KMS-11 (cell line): ENCODE data around the gene AGPAT1.

Source experiments
- H2AFZ ChIP-seq: fragments of 200-600 bp; sonication (generic); 2 replicates; pipeline ENCODE4 v1.6.1; 2016; ENCODE audit warnings: antibody characterized with exemption, mixed run types, low read depth
- H3K27ac ChIP-seq: fragments of 200-600 bp; sonication (generic); 2 replicates; pipeline ENCODE4 v1.6.1; 2016; ENCODE audit warnings: mild to moderate bottlenecking, mixed run types
- H3K27me3 ChIP-seq: fragments of 200-600 bp; sonication (generic); 2 replicates; pipeline ENCODE4 v1.6.1; 2017; ENCODE audit warnings: mild to moderate bottlenecking, low read depth, mixed run types, moderate library complexity; ENCODE audit not compliant: insufficient read depth
- H3K36me3 ChIP-seq: fragments of 200-600 bp; sonication (generic); 2 replicates; pipeline ENCODE4 v1.6.1; 2017; ENCODE audit warnings: mild to moderate bottlenecking, mixed run types; ENCODE audit not compliant: insufficient read depth
- H3K4me1 ChIP-seq: fragments of 200-600 bp; sonication (generic); 2 replicates; pipeline ENCODE4 v1.6.1; 2016; ENCODE audit warnings: mild to moderate bottlenecking, low read depth, mixed run types; ENCODE audit not compliant: poor library complexity, severe bottlenecking
- H3K4me2 ChIP-seq: fragments of 200-600 bp; sonication (generic); 2 replicates; pipeline ENCODE4 v1.7.0; 2016; ENCODE audit warnings: mild to moderate bottlenecking, mixed run types
- H3K4me3 ChIP-seq: fragments of 200-600 bp; sonication (generic); IDR thresholded peaks from 2 replicates; pipeline ENCODE4 v1.6.1; 2017; ENCODE audit warnings: low read depth, low read length, mixed read lengths; ENCODE audit not compliant: insufficient read depth
- H3K79me2 ChIP-seq: fragments of 200-600 bp; sonication (generic); 2 replicates; pipeline ENCODE4 v1.6.1; 2016; ENCODE audit warnings: low read depth, mixed run types; ENCODE audit not compliant: insufficient read depth
- H3K9ac ChIP-seq: fragments of 200-600 bp; sonication (generic); 2 replicates; pipeline ENCODE4 v1.6.1; 2016; ENCODE audit warnings: mild to moderate bottlenecking, mixed run types
- H4K20me1 ChIP-seq: fragments of 200-600 bp; sonication (generic); 2 replicates; pipeline ENCODE4 v1.6.1; 2016; ENCODE audit warnings: mild to moderate bottlenecking, mixed run types; ENCODE audit not compliant: insufficient read depth
- TF ChIP-seq, protein P1 (sequence below): fragments of 200-600 bp; sonication (generic); conservative IDR thresholded peaks from 2 replicates; pipeline ENCODE4 v1.6.1; 2017; ENCODE audit warnings: low read depth, mild to moderate bottlenecking, antibody characterized with exemption, low read length, moderate library complexity, mixed read lengths

The AGPAT1 gene

DNA sequence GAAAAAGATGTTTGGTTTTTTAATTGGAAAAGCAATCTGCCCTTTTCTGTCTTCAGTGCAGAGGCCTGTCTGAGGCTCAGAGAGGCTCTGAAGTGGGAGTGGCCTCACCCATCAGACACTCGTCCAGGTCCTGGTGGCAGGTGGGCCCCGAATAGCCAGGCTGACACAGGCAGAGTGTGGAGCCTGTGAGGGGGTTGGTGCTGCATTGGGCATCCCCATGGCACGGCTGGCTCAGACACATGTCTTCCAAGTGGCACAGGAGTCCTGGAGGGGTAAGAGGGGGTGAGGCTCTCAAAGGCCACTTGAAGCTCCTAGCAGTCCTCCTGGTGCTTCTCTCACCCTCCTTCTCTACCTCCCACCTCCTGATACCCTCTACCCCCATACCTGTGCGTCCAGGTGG is 44.1 kb upstream of the AGPAT1 start:
- Histone ChIP-seq H3K4me2 (no peak overlapping the region), H4K20me1 (no peaks in the 10 kb centered on the region), H3K4me1 (no peaks in the 10 kb centered on the region), H2AFZ (no peak overlapping the region), H3K79me2 (no peaks in the 10 kb centered on the region), H3K27ac (no peak overlapping the region), H3K9ac (no peak overlapping the region), H3K4me3 (no peak overlapping the region), H3K27me3 (no peaks in the 10 kb centered on the region; the same call in 1 of the 2 replicates), H3K36me3 (no peaks in the 10 kb centered on the region)
- TF ChIP-seq, protein P1, sequence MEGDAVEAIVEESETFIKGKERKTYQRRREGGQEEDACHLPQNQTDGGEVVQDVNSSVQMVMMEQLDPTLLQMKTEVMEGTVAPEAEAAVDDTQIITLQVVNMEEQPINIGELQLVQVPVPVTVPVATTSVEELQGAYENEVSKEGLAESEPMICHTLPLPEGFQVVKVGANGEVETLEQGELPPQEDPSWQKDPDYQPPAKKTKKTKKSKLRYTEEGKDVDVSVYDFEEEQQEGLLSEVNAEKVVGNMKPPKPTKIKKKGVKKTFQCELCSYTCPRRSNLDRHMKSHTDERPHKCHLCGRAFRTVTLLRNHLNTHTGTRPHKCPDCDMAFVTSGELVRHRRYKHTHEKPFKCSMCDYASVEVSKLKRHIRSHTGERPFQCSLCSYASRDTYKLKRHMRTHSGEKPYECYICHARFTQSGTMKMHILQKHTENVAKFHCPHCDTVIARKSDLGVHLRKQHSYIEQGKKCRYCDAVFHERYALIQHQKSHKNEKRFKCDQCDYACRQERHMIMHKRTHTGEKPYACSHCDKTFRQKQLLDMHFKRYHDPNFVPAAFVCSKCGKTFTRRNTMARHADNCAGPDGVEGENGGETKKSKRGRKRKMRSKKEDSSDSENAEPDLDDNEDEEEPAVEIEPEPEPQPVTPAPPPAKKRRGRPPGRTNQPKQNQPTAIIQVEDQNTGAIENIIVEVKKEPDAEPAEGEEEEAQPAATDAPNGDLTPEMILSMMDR = no peak

DNA sequence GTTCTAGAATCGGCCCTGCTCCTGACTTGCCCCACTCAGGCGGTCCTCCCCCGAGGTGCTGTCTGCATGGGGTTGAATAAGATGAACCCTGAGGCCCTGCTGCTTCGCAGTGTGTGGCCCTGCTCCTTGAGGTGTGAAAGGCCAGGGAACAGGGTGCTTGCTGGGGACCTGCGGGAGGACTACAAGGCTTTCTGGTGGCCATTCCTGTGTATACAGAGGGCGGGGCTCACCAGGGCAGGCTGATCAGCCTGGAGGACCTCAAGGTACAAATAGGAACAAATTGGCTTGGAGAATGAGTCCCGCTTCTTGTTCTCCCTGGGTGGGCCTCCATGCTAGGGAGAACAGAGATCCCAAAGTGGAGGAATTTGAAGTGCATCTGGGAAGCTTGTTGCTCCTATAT is 42.3 kb upstream of the AGPAT1 start:
- Histone ChIP-seq H3K27ac (no peak overlapping the region), H4K20me1 (no peaks in the 10 kb centered on the region), H3K9ac (no peak overlapping the region), H2AFZ (no peak overlapping the region), H3K4me2 (no peak overlapping the region), H3K36me3 (no peaks in the 10 kb centered on the region), H3K79me2 (no peaks in the 10 kb centered on the region), H3K4me3 (no peak overlapping the region), H3K4me1 (no peaks in the 10 kb centered on the region), H3K27me3 (no peaks in the 10 kb centered on the region; the same call in 1 of the 2 replicates)
- TF ChIP-seq, protein P1 = no peak

DNA sequence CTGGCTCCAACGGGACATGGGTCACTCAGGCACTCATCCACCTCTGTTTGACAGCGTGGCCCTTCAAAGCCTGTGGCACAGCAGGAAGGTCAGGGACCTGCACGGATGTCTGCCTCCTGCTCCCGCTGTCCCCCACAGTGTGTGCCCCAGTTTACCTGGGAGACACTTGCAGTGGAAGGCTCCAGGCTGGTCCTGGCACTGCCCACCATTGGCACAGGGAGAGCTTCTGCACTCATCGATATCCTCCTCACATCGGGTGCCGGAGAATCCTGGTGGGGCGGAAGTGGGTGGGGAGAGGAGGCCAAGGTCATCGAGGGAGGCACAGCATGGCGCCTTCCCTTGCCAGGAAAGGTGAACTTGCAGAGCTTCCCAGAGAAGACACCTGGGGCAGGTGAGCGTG is 41.1 kb upstream of the AGPAT1 start:
- Histone ChIP-seq H3K36me3 (no peaks in the 10 kb centered on the region), H3K27me3 (no peaks in the 10 kb centered on the region; the same call in 1 of the 2 replicates), H2AFZ (no peak overlapping the region), H3K9ac (no peak overlapping the region), H3K4me2 (no peak overlapping the region), H3K4me3 (no peak overlapping the region), H3K79me2 (no peaks in the 10 kb centered on the region), H3K4me1 (no peaks in the 10 kb centered on the region), H4K20me1 (no peaks in the 10 kb centered on the region), H3K27ac (no peak overlapping the region)
- TF ChIP-seq, protein P1 = no peak

- no peak overlapping the region for H3K4me3 ChIP-seq
- no peaks in the 10 kb centered on the region for H4K20me1 ChIP-seq
- no peaks in the 10 kb centered on the region for H3K36me3 ChIP-seq
- TF ChIP-seq, protein P1 = no peak
- H3K79me2 ChIP-seq = no peaks in the 10 kb centered on the region
- no peak overlapping the region for H2AFZ ChIP-seq
- no peaks in the 10 kb centered on the region; the same call in 1 of the 2 replicates for H3K27me3 ChIP-seq
- no peak overlapping the region for H3K4me2 ChIP-seq
- no peak overlapping the region for H3K27ac ChIP-seq
- H3K9ac ChIP-seq = no peak overlapping the region
- H3K4me1 ChIP-seq = no peaks in the 10 kb centered on the region
Observed at GRCh38 chr6:32216285-32216684, 40.4 kb upstream of the AGPAT1 start.
